HEK293 (cell line): ENCODE data around the gene VKORC1.

ENCODE experiments used
- GFI1B ChIP-seq: fragments of 450-650 bp; formaldehyde crosslinking; IDR thresholded peaks from 2 replicates; pipeline ENCODE4 v1.5.1; 2016; ENCODE audit warnings: missing biosample characterization, missing genetic modification characterization
- GLI2 ChIP-seq: fragments of 450-650 bp; formaldehyde crosslinking; IDR thresholded peaks from 2 replicates; pipeline ENCODE4; 2017; ENCODE audit warnings: missing biosample characterization, missing genetic modification characterization, low read depth, borderline replicate concordance
- PRDM10 ChIP-seq: fragments of 450-650 bp; formaldehyde crosslinking; IDR thresholded peaks from 2 replicates; pipeline ENCODE4 v1.5.1; 2016; ENCODE audit warnings: missing biosample characterization, missing genetic modification characterization
- RBAK ChIP-seq: fragments of 450-650 bp; formaldehyde crosslinking; IDR thresholded peaks from 2 replicates; pipeline ENCODE4 v1.5.1; 2016; ENCODE audit warnings: missing biosample characterization, missing genetic modification characterization
- SP7 ChIP-seq: fragments of 450-650 bp; formaldehyde crosslinking; IDR thresholded peaks from 2 replicates; pipeline ENCODE4 v1.5.1; 2016; ENCODE audit warnings: missing biosample characterization, missing genetic modification characterization
- TSHZ1 ChIP-seq: fragments of 450-650 bp; formaldehyde crosslinking; IDR thresholded peaks from 2 replicates; pipeline ENCODE4 v1.5.1; 2016; ENCODE audit warnings: missing biosample characterization, missing genetic modification characterization, borderline replicate concordance
- ZBTB21 ChIP-seq: fragments of 450-650 bp; formaldehyde crosslinking; IDR thresholded peaks from 2 replicates; pipeline ENCODE4 v1.5.1; 2017; ENCODE audit warnings: missing biosample characterization, missing genetic modification characterization
- ZBTB44 ChIP-seq: fragments of 450-650 bp; IDR thresholded peaks from 2 replicates; pipeline ENCODE4 v1.5.1; 2018; ENCODE audit warnings: missing biosample characterization, mild to moderate bottlenecking, missing genetic modification characterization
- ZEB2 ChIP-seq: fragments of 450-650 bp; formaldehyde crosslinking; IDR thresholded peaks from 2 replicates; pipeline ENCODE4 v1.5.1; 2016; ENCODE audit warnings: missing biosample characterization, missing genetic modification characterization
- ZFP69B ChIP-seq: fragments of 450-650 bp; formaldehyde crosslinking; IDR thresholded peaks from 2 replicates; pipeline ENCODE4 v1.5.1; 2016; ENCODE audit warnings: missing biosample characterization, missing genetic modification characterization
- ZNF184 ChIP-seq: fragments of 450-650 bp; IDR thresholded peaks from 2 replicates; pipeline ENCODE4 v1.5.1; 2018; ENCODE audit warnings: missing biosample characterization, mild to moderate bottlenecking, missing genetic modification characterization
- ZNF19 ChIP-seq: fragments of 450-650 bp; formaldehyde crosslinking; IDR thresholded peaks from 2 replicates; pipeline ENCODE4; 2016; ENCODE audit warnings: missing biosample characterization, missing genetic modification characterization, low read depth
- ZNF341 ChIP-seq: fragments of 450-650 bp; formaldehyde crosslinking; IDR thresholded peaks from 2 replicates; pipeline ENCODE4; 2016; ENCODE audit warnings: low read depth, missing biosample characterization, missing genetic modification characterization
- ZNF366 ChIP-seq: fragments of 450-650 bp; formaldehyde crosslinking; conservative IDR thresholded peaks from 2 replicates; pipeline ENCODE4 v1.5.1; 2016; ENCODE audit warnings: missing biosample characterization, missing genetic modification characterization
- ZNF398 ChIP-seq: fragments of 450-650 bp; formaldehyde crosslinking; IDR thresholded peaks from 2 replicates; pipeline ENCODE4 v1.5.1; 2017; ENCODE audit warnings: missing biosample characterization, missing genetic modification characterization
- ZNF404 ChIP-seq: fragments of 450-650 bp; formaldehyde crosslinking; IDR thresholded peaks from 2 replicates; pipeline ENCODE4 v1.5.1; 2017; ENCODE audit warnings: missing biosample characterization, missing genetic modification characterization
- ZNF416 ChIP-seq: fragments of 450-650 bp; formaldehyde crosslinking; IDR thresholded peaks from 2 replicates; pipeline ENCODE4 v1.5.1; 2016; ENCODE audit warnings: missing biosample characterization, missing genetic modification characterization
- ZNF449 ChIP-seq: fragments of 450-650 bp; formaldehyde crosslinking; IDR thresholded peaks from 2 replicates; pipeline ENCODE4 v1.5.1; 2017; ENCODE audit warnings: missing biosample characterization, mild to moderate bottlenecking, missing genetic modification characterization, moderate library complexity
- ZNF530 ChIP-seq: fragments of 450-650 bp; formaldehyde crosslinking; IDR thresholded peaks from 2 replicates; pipeline ENCODE4 v1.5.1; 2016; ENCODE audit warnings: low read depth, missing biosample characterization, missing genetic modification characterization
- ZNF544 ChIP-seq: fragments of 450-650 bp; formaldehyde crosslinking; IDR thresholded peaks from 2 replicates; pipeline ENCODE4 v1.5.0; 2017; ENCODE audit warnings: missing biosample characterization, missing genetic modification characterization
- ZNF555 ChIP-seq: fragments of 450-650 bp; formaldehyde crosslinking; conservative IDR thresholded peaks from 2 replicates; pipeline ENCODE4 v1.5.1; 2017; ENCODE audit warnings: missing biosample characterization, mild to moderate bottlenecking, missing genetic modification characterization, inconsistent platforms
- ZNF658 ChIP-seq: fragments of 450-650 bp; formaldehyde crosslinking; IDR thresholded peaks from 2 replicates; pipeline ENCODE4; 2016; ENCODE audit warnings: missing biosample characterization, missing genetic modification characterization
- ZNF677 ChIP-seq: fragments of 450-650 bp; IDR thresholded peaks from 2 replicates; pipeline ENCODE4 v1.5.0; 2018; ENCODE audit warnings: missing biosample characterization, mild to moderate bottlenecking, missing genetic modification characterization, moderate library complexity
- ZNF701 ChIP-seq: fragments of 450-650 bp; formaldehyde crosslinking; IDR thresholded peaks from 2 replicates; pipeline ENCODE4 v1.5.1; 2016; ENCODE audit warnings: missing biosample characterization, missing genetic modification characterization
- ZNF776 ChIP-seq: fragments of 450-650 bp; formaldehyde crosslinking; IDR thresholded peaks from 2 replicates; pipeline ENCODE4 v1.5.0; 2017; ENCODE audit warnings: missing biosample characterization, missing genetic modification characterization, borderline replicate concordance
- ZNF843 ChIP-seq: fragments of 450-650 bp; formaldehyde crosslinking; IDR thresholded peaks from 2 replicates; pipeline ENCODE4 v1.5.1; 2016; ENCODE audit warnings: missing biosample characterization, missing genetic modification characterization
- ZSCAN5A ChIP-seq: fragments of 450-650 bp; formaldehyde crosslinking; IDR thresholded peaks from 2 replicates; pipeline ENCODE4 v1.5.1; 2016; ENCODE audit warnings: missing biosample characterization, missing genetic modification characterization
- ZXDB ChIP-seq: fragments of 450-650 bp; formaldehyde crosslinking; IDR thresholded peaks from 2 replicates; pipeline ENCODE4 v1.5.1; 2016; ENCODE audit warnings: missing biosample characterization, missing genetic modification characterization

VKORC1 gene

GRCh38 chr16:31071861-31072260, 22.7 kb downstream of the VKORC1 start (continued):
- TF ChIP-seq PRDM10 (tag by site-specific recombination) (peak; percentile 36), ZXDB (tag by site-specific recombination) (0 out of 2 replicates have a peak, but pooled peaks have one; percentile 25), ZNF677 (tag by site-specific recombination) (no peak), ZBTB21 (tag by site-specific recombination) (peak; percentile 91), ZNF843 (tag by site-specific recombination) (0 out of 2 replicates have a peak, but pooled peaks have one; percentile 28), ZNF544 (tag by site-specific recombination) (no peak), SP7 (tag by site-specific recombination) (peak; percentile 33), ZEB2 (tag by site-specific recombination) (peak; percentile 53), ZNF416 (no peak), ZNF449 (tag by site-specific recombination) (no peak), ZNF404 (no peak), ZNF530 (tag by site-specific recombination) (no peak), ZNF658 (tag by site-specific recombination) (no peak), ZBTB44 (tag by site-specific recombination) (no peak), ZNF366 (tag by site-specific recombination) (peak; percentile 43), ZNF555 (tag by site-specific recombination) (no peak), ZNF701 (tag by site-specific recombination) (no peak), GFI1B (tag by site-specific recombination) (no peak), ZNF776 (tag by site-specific recombination) (no peak), ZNF341 (no peak), RBAK (no peak), ZNF184 (peak; percentile 32; the same call in 1 of the 2 replicates), ZNF398 (tag by site-specific recombination) (no peak), ZFP69B (tag by site-specific recombination) (no peak), GLI2 (no peak), ZNF19 (tag by site-specific recombination) (no peak), ZSCAN5A (tag by site-specific recombination) (no peak), TSHZ1 (tag by site-specific recombination) (0 out of 2 replicates have a peak, but pooled peaks have one; percentile 9)
